ENCODE measurements around the gene AP1S3.
"Not testable (repeated sequence)": the region's sequence is repeated elsewhere in the genome, so short reads cannot be mapped to it uniquely, and the experiment has no call there.

The AP1S3 gene

GRCh38 chr2:223801736-223802135, 35.6 kb downstream of the AP1S3 start:
- DNase-seq (ENCODE audit: low read depth in 2 of 2), result no peak

- no peak for DNase-seq (ENCODE audit: low read depth in 2 of 2)
Measured at GRCh38 chr2:223800908-223801307, 36.5 kb downstream of the AP1S3 start.

- DNase-seq (ENCODE audit: low read depth in 2 of 2), result no peak
Measured at GRCh38 chr2:223797811-223798721, 39.3 kb downstream of the AP1S3 start.

- no peak for DNase-seq (ENCODE audit: low read depth in 2 of 2)
Measured at GRCh38 chr2:223797037-223797436, 40.3 kb downstream of the AP1S3 start.

GRCh38 chr2:223789423-223789822, 48.0 kb downstream of the AP1S3 start:
- DNase-seq (ENCODE audit: low read depth in 2 of 2), result no peak

GRCh38 chr2:223788826-223789225, 48.6 kb downstream of the AP1S3 start:
- no peak for DNase-seq (ENCODE audit: low read depth in 2 of 2)

- DNase-seq (ENCODE audit: low read depth in 2 of 2), result not testable (repeated sequence)
Measured at GRCh38 chr2:223788106-223788505, 49.3 kb downstream of the AP1S3 start.

- no peak for DNase-seq (ENCODE audit: low read depth in 2 of 2)
Measured at GRCh38 chr2:223787358-223787757, 50.0 kb downstream of the AP1S3 start.

- no peak for DNase-seq (ENCODE audit: low read depth in 2 of 2)
Measured at GRCh38 chr2:223786943-223787342, 50.4 kb downstream of the AP1S3 start.

GRCh38 chr2:223786236-223786635, 51.1 kb downstream of the AP1S3 start:
- DNase-seq (ENCODE audit: low read depth in 2 of 2), result no peak

- no peak for DNase-seq (ENCODE audit: low read depth in 2 of 2)
Measured at GRCh38 chr2:223784221-223784772, 53.1 kb downstream of the AP1S3 start.

- no peak for DNase-seq (ENCODE audit: low read depth in 2 of 2)
Measured at GRCh38 chr2:223782629-223783028, 54.8 kb downstream of the AP1S3 start.

- no peak for DNase-seq (ENCODE audit: low read depth in 2 of 2)
Measured at GRCh38 chr2:223781560-223781959, 55.8 kb downstream of the AP1S3 start.

- DNase-seq (ENCODE audit: low read depth in 2 of 2), result no peak
Measured at GRCh38 chr2:223779877-223780276, 57.5 kb downstream of the AP1S3 start.

GRCh38 chr2:223774193-223774592, 63.2 kb downstream of the AP1S3 start:
- no peak for DNase-seq (ENCODE audit: low read depth in 2 of 2)

GRCh38 chr2:223772363-223772762, 65.0 kb downstream of the AP1S3 start:
- DNase-seq (ENCODE audit: low read depth in 2 of 2), result no peak

- no peak for DNase-seq (ENCODE audit: low read depth in 2 of 2)
Measured at GRCh38 chr2:223771475-223771874, 65.9 kb downstream of the AP1S3 start.

GRCh38 chr2:223768179-223768578, 69.2 kb downstream of the AP1S3 start:
- no peak for DNase-seq (ENCODE audit: low read depth in 2 of 2)

- no peak for DNase-seq (ENCODE audit: low read depth in 2 of 2)
Measured at GRCh38 chr2:223767341-223767740, 70.0 kb downstream of the AP1S3 start.

- DNase-seq (ENCODE audit: low read depth in 2 of 2), result no peak
Measured at GRCh38 chr2:223765221-223765785, 72.1 kb downstream of the AP1S3 start.

GRCh38 chr2:223764796-223765195, 72.6 kb downstream of the AP1S3 start:
- DNase-seq (ENCODE audit: low read depth in 2 of 2), result no peak

- no peak for DNase-seq (ENCODE audit: low read depth in 2 of 2)
Measured at GRCh38 chr2:223762853-223763252, 74.5 kb downstream of the AP1S3 start.

GRCh38 chr2:223761746-223762145, 75.6 kb downstream of the AP1S3 start:
- DNase-seq (ENCODE audit: low read depth in 2 of 2), result not testable (repeated sequence)
